Gastrocnemius medialis (tissue), 4 donors: ENCODE measurements around the gene ARHGEF10L. TPM values are rescaled to one million over a fixed set of nuclear protein-coding genes. Genes with fewer than 3 reads are reported as not detected.

ENCODE experiments used
- ATAC-seq, 2 donors: fragments of 150-250 bp; one replicate each; pipeline ENCODE4 v1.9.1; 2016
- DNase-seq, 2 donors: peaks; one replicate each; pipeline ENCODE4 v3.0.0-alpha.2; 2019
- H3K27ac ChIP-seq, 4 donors: fragments of 200-600 bp; sonication (generic); 1 replicate in 1 of 4; 2 replicates in 3 of 4; pipeline ENCODE4 v1.5.1; 2016 to 2018; ENCODE audit warnings: mild to moderate bottlenecking in 2 of 4, moderate library complexity in 1 of 4
- H3K27me3 ChIP-seq, 3 donors: fragments of 200-600 bp; sonication (generic) in 2 of 3; 1 replicate in 1 of 3; 2 replicates in 2 of 3; pipeline versions ENCODE4 v1.5.1 to v1.6.0; 2016 to 2019; ENCODE audit warnings: mild to moderate bottlenecking in 1 of 3, moderate library complexity in 1 of 3
- H3K36me3 ChIP-seq, 2 donors: fragments of 200-600 bp; sonication (generic) in 1 of 2; one replicate each; pipeline ENCODE4 v1.5.1; 2017 to 2018
- H3K4me1 ChIP-seq, 2 donors: fragments of 200-600 bp; sonication (generic) in 1 of 2; one replicate each; pipeline ENCODE4 v1.5.1; 2016 to 2017; ENCODE audit warnings: mild to moderate bottlenecking in 2 of 2
- H3K4me3 ChIP-seq, 4 donors: fragments of 200-600 bp; sonication (generic) in 3 of 4; 1 replicate in 1 of 4; 2 replicates in 3 of 4; pipeline ENCODE4 v1.5.1; 2016 to 2019; ENCODE audit warnings: mild to moderate bottlenecking in 2 of 4
- H3K9me3 ChIP-seq, 3 donors: fragments of 200-600 bp; sonication (generic) in 2 of 3; 1 replicate in 1 of 3; 2 replicates in 2 of 3; pipeline ENCODE4 v1.5.1; 2016 to 2019
- CTCF ChIP-seq, 5 experiments: fragments of 450-650 bp in 3 of 5; fragments of 200-600 bp in 2 of 5; sonication (generic) in 2 of 5; IDR thresholded peaks in 4 of 5; conservative IDR thresholded peaks in 1 of 5; 1 replicate in 4 of 5; 2 replicates in 1 of 5; pipeline ENCODE4 v1.5.1; 2016 to 2019; ENCODE audit warnings: antibody characterized with exemption in 5 of 5, mild to moderate bottlenecking in 3 of 5, moderate library complexity in 3 of 5
- POLR2A ChIP-seq, 2 donors: fragments of 450-650 bp; IDR thresholded peaks; one replicate each; pipeline ENCODE4 v1.6.1; 2017; ENCODE audit warnings: antibody characterized with exemption in 2 of 2, mild to moderate bottlenecking in 2 of 2, moderate library complexity in 2 of 2
- in situ Hi-C, 4 donors: fragments of 200-750 bp; cut with MboI; loops; one replicate each; pipeline versions ENCODE4 v1.15.0 to v1.8.0; 2017; ENCODE audit warnings: low sequenced_read_pairs in 4 of 4
- intact Hi-C: fragments of 100-400 bp; cut with DNase I; formaldehyde crosslinking; loops from one replicate; pipeline ENCODE4 v1.15.1; 2023; ENCODE audit warnings: low total_unique reads
- total RNA-seq, 4 donors: library from RNA; depleted of rRNA; stranded (reverse); fragments of >200 nt; gene quantifications; one replicate each; pipeline versions ENCODE4 v1.1.0 to v1.2.3, GENCODE V29; 2016

The ARHGEF10L gene
- total RNA-seq, 4 donors from 2014 or later: 21.2 to 111 (median 73.8) TPM

- H3K9me3 ChIP-seq: no peaks in the 10 kb centered on the region
- H3K27ac ChIP-seq: peak overlapping the region; percentile 18 to 39 (median 38)
- ATAC-seq: no peak
- no peaks in the 10 kb centered on the region for H3K36me3 ChIP-seq
- no peak overlapping the region for H3K4me3 ChIP-seq
- intact Hi-C loops (no loop called here), in situ Hi-C loops (no loop called here)
- no peak for DNase-seq
- H3K27me3 ChIP-seq: no peaks in the 10 kb centered on the region
- H3K4me1 ChIP-seq: peaks cover 14 to 24% of the 10 kb centered on the region in 2 donors
- TF ChIP-seq CTCF (IDR thresholded peaks at IDR 0.05 in 4 of 5, conservative IDR thresholded peaks at IDR 0.05 in 1 of 5) (no peak), POLR2A (IDR thresholded peaks at IDR 0.05) (no peak)
Measured at GRCh38 chr1:17527036-17527914, 12.2 kb upstream of the ARHGEF10L start.

- Histone ChIP-seq H3K4me1 (peaks cover 32 to 43% of the 10 kb centered on the region in 2 donors), H3K27ac (no peak overlapping the region), H3K36me3 (no peaks in the 10 kb centered on the region), H3K4me3 (no peak overlapping the region), H3K27me3 (no peaks in the 10 kb centered on the region), H3K9me3 (no peaks in the 10 kb centered on the region)
- ATAC-seq: no peak
- in situ Hi-C loops: no loop called here
- no peak for TF ChIP-seq CTCF (IDR thresholded peaks at IDR 0.05 in 4 of 5, conservative IDR thresholded peaks at IDR 0.05 in 1 of 5)
- TF ChIP-seq POLR2A (IDR thresholded peaks at IDR 0.05): no peak
- intact Hi-C loops: no loop called here
- DNase-seq: no peak
Measured at GRCh38 chr1:17529381-17529780, 10.1 kb upstream of the ARHGEF10L start.

GRCh38 chr1:17531343-17531681 lies 8.2 kb upstream of the ARHGEF10L start:
- H3K9me3 ChIP-seq: no peaks in the 10 kb centered on the region
- no peaks in the 10 kb centered on the region for H3K36me3 ChIP-seq
- ATAC-seq: no peak
- peak overlapping the region; percentile 76 to 91 (median 86) for H3K27ac ChIP-seq
- DNase-seq: no peak
- no peak for TF ChIP-seq POLR2A (IDR thresholded peaks at IDR 0.05)
- TF ChIP-seq CTCF (IDR thresholded peaks at IDR 0.05 in 4 of 5, conservative IDR thresholded peaks at IDR 0.05 in 1 of 5): no peak
- no peak overlapping the region for H3K4me3 ChIP-seq
- intact Hi-C loops (no loop called here), in situ Hi-C loops (no loop called here)
- no peaks in the 10 kb centered on the region for H3K27me3 ChIP-seq
- peaks cover 32 to 43% of the 10 kb centered on the region in 2 donors for H3K4me1 ChIP-seq

- ATAC-seq (peak; percentile 93 to 96), DNase-seq (peak; percentile 71 to 90)
- in situ Hi-C loops (no loop called here), intact Hi-C loops (no loop called here)
- Histone ChIP-seq H3K9me3 (no peaks in the 10 kb centered on the region), H3K27me3 (no peaks in the 10 kb centered on the region), H3K27ac (peak overlapping the region; percentile 76 to 91 (median 86)), H3K36me3 (no peaks in the 10 kb centered on the region), H3K4me3 (no peak overlapping the region), H3K4me1 (peaks cover 32 to 40% of the 10 kb centered on the region in 2 donors)
- TF ChIP-seq POLR2A (IDR thresholded peaks at IDR 0.05) (no peak), CTCF (IDR thresholded peaks at IDR 0.05 in 4 of 5, conservative IDR thresholded peaks at IDR 0.05 in 1 of 5) (no peak)
Measured at GRCh38 chr1:17531682-17532487, 7.6 kb upstream of the ARHGEF10L start.
